Liver (tissue), 3 donors: Measurements from ENCODE around the gene FARS2.

ENCODE experiments used
- GABPA ChIP-seq, 2 donors: IDR thresholded peaks in 1 of 2; conservative IDR thresholded peaks in 1 of 2; 2 replicates each; pipeline ENCODE4 v1.6.1; 2016; ENCODE audit warnings: antibody characterized with exemption in 2 of 2, mild to moderate bottlenecking in 1 of 2, moderate library complexity in 1 of 2
- MAX ChIP-seq: IDR thresholded peaks from 2 replicates; pipeline ENCODE4 v1.6.1; 2016; ENCODE audit warnings: antibody characterized with exemption
- TAF1 ChIP-seq: conservative IDR thresholded peaks from 2 replicates; pipeline ENCODE4 v1.6.1; 2016; ENCODE audit warnings: antibody characterized with exemption, mild to moderate bottlenecking
- YY1 ChIP-seq: IDR thresholded peaks from 2 replicates; pipeline ENCODE4 v1.6.1; 2016; ENCODE audit warnings: antibody characterized with exemption, mild to moderate bottlenecking
- TF ChIP-seq, protein P1 (sequence below): fragments of 150-350 bp; IDR thresholded peaks from 2 replicates; pipeline ENCODE4 v1.5.1; 2017; ENCODE audit warnings: improper control_type of control experiment, low read depth, low read length; ENCODE audit not compliant: missing input control
- donor health status: healthy.
- donor health status: healthy.

DNA sequence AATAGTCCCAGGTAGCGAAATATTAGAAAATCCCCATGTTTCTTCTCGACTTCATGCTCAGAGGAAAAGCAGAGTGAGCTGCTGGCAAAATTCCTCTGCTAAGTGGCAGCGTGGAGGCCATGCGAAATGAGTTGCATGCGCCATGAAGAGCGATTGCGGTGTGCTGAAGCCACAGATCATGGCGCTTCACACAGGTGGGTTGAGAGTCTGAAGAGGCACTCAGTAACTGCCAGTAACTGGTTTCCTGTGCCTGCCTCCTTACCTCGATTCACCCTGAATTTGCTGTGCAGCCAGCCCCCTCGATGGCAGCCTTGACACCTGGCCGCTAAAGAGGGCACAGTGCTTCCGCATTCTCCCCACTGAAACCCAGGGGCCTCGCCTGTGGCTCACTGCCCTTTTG lies 443.9 kb downstream of the FARS2 start:
- TF ChIP-seq, protein P1, sequence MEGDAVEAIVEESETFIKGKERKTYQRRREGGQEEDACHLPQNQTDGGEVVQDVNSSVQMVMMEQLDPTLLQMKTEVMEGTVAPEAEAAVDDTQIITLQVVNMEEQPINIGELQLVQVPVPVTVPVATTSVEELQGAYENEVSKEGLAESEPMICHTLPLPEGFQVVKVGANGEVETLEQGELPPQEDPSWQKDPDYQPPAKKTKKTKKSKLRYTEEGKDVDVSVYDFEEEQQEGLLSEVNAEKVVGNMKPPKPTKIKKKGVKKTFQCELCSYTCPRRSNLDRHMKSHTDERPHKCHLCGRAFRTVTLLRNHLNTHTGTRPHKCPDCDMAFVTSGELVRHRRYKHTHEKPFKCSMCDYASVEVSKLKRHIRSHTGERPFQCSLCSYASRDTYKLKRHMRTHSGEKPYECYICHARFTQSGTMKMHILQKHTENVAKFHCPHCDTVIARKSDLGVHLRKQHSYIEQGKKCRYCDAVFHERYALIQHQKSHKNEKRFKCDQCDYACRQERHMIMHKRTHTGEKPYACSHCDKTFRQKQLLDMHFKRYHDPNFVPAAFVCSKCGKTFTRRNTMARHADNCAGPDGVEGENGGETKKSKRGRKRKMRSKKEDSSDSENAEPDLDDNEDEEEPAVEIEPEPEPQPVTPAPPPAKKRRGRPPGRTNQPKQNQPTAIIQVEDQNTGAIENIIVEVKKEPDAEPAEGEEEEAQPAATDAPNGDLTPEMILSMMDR, result no peak
- TF ChIP-seq GABPA (IDR thresholded peaks at IDR 0.05 in 1 of 2, conservative IDR thresholded peaks at IDR 0.05 in 1 of 2) (no peak), YY1 (no peak), MAX (no peak), TAF1 (no peak)
